HCT116 (cell line): ENCODE measurements around the gene GSC. TPM values are rescaled to one million over a fixed set of nuclear protein-coding genes. Genes with fewer than 3 reads are reported as not detected.
"Not testable (repeated sequence)": the region's sequence is repeated elsewhere in the genome, so short reads cannot be mapped to it uniquely, and the experiment has no call there.

ENCODE experiments used
- ATAC-seq: fragments of 200-7000 bp; cut with Tn5 transposase; 2 replicates; pipeline ENCODE4 v1.9.1; 2020; ENCODE audit warnings: mild to moderate bottlenecking, moderate library complexity
- BruUV-seq: library from RNA; stranded (reverse); fragments of 400-500 nt; replicated peaks from 2 replicates; lab custom pipeline; 2021; lab: Mats Ljungman, UMichigan
- CTCF ChIA-PET: fragments of 300-600 bp; sonication (Branson Sonifier 250); formaldehyde crosslinking; loops from one replicate; lab custom pipeline; 2021; ENCODE audit warnings: antibody characterized with exemption; lab: Charles Lee
- POLR2A ChIA-PET: fragments of 300-600, 350-600 bp; sonication (Branson Sonifier 250); formaldehyde crosslinking; loops from one replicate; lab custom pipeline; 2021; ENCODE audit warnings: antibody characterized with exemption; lab: Charles Lee
- RAD21 ChIA-PET, 2 experiments: fragments of 300-600 bp; sonication (Branson Sonifier 250); formaldehyde crosslinking; loops; one replicate each; lab custom pipeline; 2023; ENCODE audit warnings: low total read pairs in 2 of 2; ENCODE audit not compliant: uncharacterized antibody in 2 of 2, unreplicated experiment in 2 of 2, low non-redundant PET in 1 of 2; lab: Charles Lee
- DNase-seq: peaks from one replicate; pipeline ENCODE4 v3.0.0-alpha.2; 2010; ENCODE audit warnings: low read depth, low spot score
- H2AFZ ChIP-seq: fragments of 200-600 bp; shearing (Covaris generic), sonication (generic); 2 replicates; pipeline ENCODE4 v1.6.1; 2017; ENCODE audit warnings: low read depth, mixed run types, mixed read lengths, antibody characterized with exemption, low read length; ENCODE audit not compliant: poor library complexity, severe bottlenecking
- H3K27ac ChIP-seq: 2 replicates; pipeline ENCODE4 v1.5.1; 2012; ENCODE audit warnings: low read depth, low read length
- H3K27me3 ChIP-seq: fragments of 200-600 bp; sonication (generic); 2 replicates; pipeline ENCODE4 v1.6.1; 2016; ENCODE audit warnings: mixed run types, low read length, mixed read lengths; ENCODE audit not compliant: insufficient read depth
- H3K36me3 ChIP-seq, 2 experiments: fragments of 200-500 bp in 1 of 2; fragments of 200-600 bp in 1 of 2; sonication (Bioruptor generic) in 1 of 2; sonication (generic) in 1 of 2; 2 replicates each; pipeline versions ENCODE4 v1.5.1 to v1.6.1; 2014 to 2016; ENCODE audit warnings: low read length in 2 of 2, inconsistent platforms in 1 of 2, mixed read lengths in 1 of 2, mixed run types in 1 of 2; ENCODE audit not compliant: insufficient read depth in 2 of 2, control insufficient read depth in 1 of 2
- H3K4me1 ChIP-seq, 2 experiments: fragments of 200-600 bp in 1 of 2; sonication (generic) in 1 of 2; 2 replicates each; pipeline versions ENCODE4 v1.5.1 to v1.6.1; 2012 to 2017; ENCODE audit warnings: low read length in 2 of 2, inconsistent platforms in 1 of 2, mild to moderate bottlenecking in 1 of 2, mixed read lengths in 1 of 2, mixed run types in 1 of 2, moderate library complexity in 1 of 2; ENCODE audit not compliant: insufficient read depth in 2 of 2, control insufficient read depth in 1 of 2
- H3K4me2 ChIP-seq: fragments of 200-600 bp; sonication (generic); 2 replicates; pipeline ENCODE4 v1.6.1; 2017; ENCODE audit warnings: mixed run types, low read length, mixed read lengths
- H3K4me3 ChIP-seq, 2 experiments: fragments of 200-600 bp in 1 of 2; sonication (generic) in 1 of 2; replicated peaks in 1 of 2; 2 replicates each; pipeline ENCODE4 v1.5.1; 2011 to 2016; ENCODE audit warnings: low read length in 2 of 2, control low read depth in 1 of 2, low read depth in 1 of 2, mild to moderate bottlenecking in 1 of 2, mixed read lengths in 1 of 2, mixed run types in 1 of 2
- H3K79me2 ChIP-seq: fragments of 200-600 bp; sonication (generic); 2 replicates; pipeline ENCODE4 v1.6.1; 2017; ENCODE audit warnings: mild to moderate bottlenecking, mixed run types, low read length, moderate library complexity, mixed read lengths; ENCODE audit not compliant: insufficient read depth
- H3K9ac ChIP-seq: fragments of 200-600 bp; sonication (generic); 2 replicates; pipeline ENCODE4 v1.6.1; 2016; ENCODE audit warnings: low read length, mixed read lengths
- H3K9me2 ChIP-seq: fragments of 200-600 bp; sonication (generic), shearing (Covaris generic); 2 replicates; pipeline ENCODE4 v1.6.1; 2017; ENCODE audit warnings: mixed run types, mild to moderate bottlenecking, moderate library complexity; ENCODE audit not compliant: insufficient read depth
- H3K9me3 ChIP-seq, 2 experiments: fragments of 200-500 bp in 1 of 2; fragments of 200-600 bp in 1 of 2; sonication (Bioruptor generic) in 1 of 2; sonication (generic) in 1 of 2; 2 replicates each; pipeline ENCODE4 v1.6.1; 2014 to 2017; ENCODE audit warnings: low read length in 2 of 2, mixed read lengths in 2 of 2, inconsistent platforms in 1 of 2, low read depth in 1 of 2, mild to moderate bottlenecking in 1 of 2, mixed run types in 1 of 2, moderate library complexity in 1 of 2; ENCODE audit not compliant: control insufficient read depth in 1 of 2, insufficient read depth in 1 of 2
- H4K20me1 ChIP-seq: fragments of 200-600 bp; sonication (generic), shearing (Covaris generic); 2 replicates; pipeline ENCODE4 v1.6.1; 2017; ENCODE audit warnings: mixed run types, mild to moderate bottlenecking, moderate library complexity; ENCODE audit not compliant: insufficient read depth
- CEBPB ChIP-seq: IDR thresholded peaks from 2 replicates; pipeline ENCODE4 v1.6.1; 2012; ENCODE audit warnings: low read depth
- EZH2 ChIP-seq: fragments of 200-600 bp; sonication (generic); IDR thresholded peaks from 2 replicates; pipeline ENCODE4 v1.6.1; 2017; ENCODE audit warnings: antibody characterized with exemption, mixed run types
- EZH2phosphoT487 ChIP-seq: fragments of 200-600 bp; IDR thresholded peaks from 2 replicates; pipeline ENCODE4 v1.6.1; 2018; ENCODE audit warnings: antibody characterized with exemption, borderline replicate concordance
- JUND ChIP-seq: IDR thresholded peaks from 2 replicates; pipeline ENCODE4 v1.6.1; 2012
- POLR2A ChIP-seq: IDR thresholded peaks from 2 replicates; pipeline ENCODE4 v1.7.0; 2011; ENCODE audit warnings: borderline replicate concordance; ENCODE audit not compliant: insufficient read depth, insufficient read length; ENCODE audit errors: extremely low read depth
- POLR2AphosphoS5 ChIP-seq: IDR thresholded peaks from 2 replicates; pipeline ENCODE4 v1.6.1; 2011; ENCODE audit warnings: mild to moderate bottlenecking, low read depth, low read length, moderate library complexity
- RAD21 ChIP-seq: IDR thresholded peaks from 2 replicates; pipeline ENCODE4 v1.6.1; 2012; ENCODE audit warnings: low read depth, mild to moderate bottlenecking
- REST ChIP-seq: IDR thresholded peaks from 2 replicates; pipeline ENCODE4 v1.6.1; 2012; ENCODE audit warnings: low read depth
- SP1 ChIP-seq: IDR thresholded peaks from 2 replicates; pipeline ENCODE4 v1.6.1; 2012; ENCODE audit warnings: low read depth
- SRF ChIP-seq: IDR thresholded peaks from 2 replicates; pipeline ENCODE4 v1.6.1; 2012; ENCODE audit warnings: low read depth
- TCF7L2 ChIP-seq: IDR thresholded peaks from 2 replicates; pipeline ENCODE4 v1.7.0; 2011; ENCODE audit warnings: borderline replicate concordance, inconsistent platforms; ENCODE audit not compliant: insufficient read depth, insufficient read length; ENCODE audit errors: extremely low read depth
- ZBTB33 ChIP-seq: IDR thresholded peaks from 2 replicates; pipeline ENCODE4 v1.6.1; 2011; ENCODE audit warnings: mild to moderate bottlenecking, low read length, moderate library complexity; ENCODE audit not compliant: insufficient replicate concordance; ENCODE audit errors: extremely low read depth
- intact Hi-C: fragments of 100-400 bp; cut with micrococcal nuclease; formaldehyde crosslinking; loops from 2 replicates; pipeline ENCODE4 v1.10.0; 2022
- total RNA-seq: library from RNA; stranded (reverse); gene quantifications from one replicate; pipeline ENCODE4 v1.2.1, GENCODE V29; 2021; ENCODE audit not compliant: unreplicated experiment

Gene GSC
- total RNA-seq, 1 experiment from 2014 or later = not detected

DNA sequence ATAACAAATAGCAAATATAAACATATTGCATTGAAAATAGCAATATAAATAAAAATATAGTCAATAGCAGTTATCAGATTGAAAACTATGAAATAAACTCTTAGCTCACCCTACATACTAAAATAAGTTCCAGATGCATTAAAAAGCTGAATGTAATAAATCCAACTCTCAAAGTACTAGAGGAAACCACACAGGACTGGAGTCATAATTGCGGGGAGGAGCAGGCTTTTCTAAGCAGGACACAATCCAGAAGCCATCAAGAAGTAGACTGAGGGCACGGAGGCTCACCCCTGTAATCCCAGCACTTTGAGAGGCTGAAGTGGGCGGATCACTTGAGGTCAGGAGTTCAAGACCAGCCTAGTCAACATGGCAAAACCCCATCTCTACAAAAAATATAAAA, 22.2 kb downstream of the GSC start:
- ATAC-seq (no peak), DNase-seq (no peak)
- Histone ChIP-seq H3K9me3 (no peaks in the 10 kb centered on the region), H2AFZ (no peak overlapping the region), H3K27me3 (no peaks in the 10 kb centered on the region), H3K79me2 (no peaks in the 10 kb centered on the region), H3K4me1 (peaks cover 0 to 9% of the 10 kb centered on the region in 2 experiments; a peak in 3 of 4 replicates), H3K36me3 (no peaks in the 10 kb centered on the region), H3K27ac (no peak overlapping the region), H3K4me2 (no peak overlapping the region), H3K9ac (no peak overlapping the region), H4K20me1 (no peaks in the 10 kb centered on the region), H3K9me2 (no peaks in the 10 kb centered on the region), H3K4me3 (no peak overlapping the region)
- BruUV-seq = no TSS peak
- CTCF ChIA-PET = interaction anchor here (1.3 to 2.1 kb wide), 4 partner anchors 19 to 59 kb away, joined by 3 to 10 read pairs (median 8); no protein-coding TSS in a partner anchor
- POLR2A ChIA-PET = no interaction called here
- TF ChIP-seq REST = no peak
- TF ChIP-seq POLR2A = no peak
- TF ChIP-seq POLR2AphosphoS5 = no peak
- TF ChIP-seq SRF = no peak
- no peak for TF ChIP-seq EZH2phosphoT487
- no peak for TF ChIP-seq JUND
- TF ChIP-seq CEBPB = no peak
- TF ChIP-seq RAD21 = no peak
- TF ChIP-seq TCF7L2 = no peak
- no peak for TF ChIP-seq ZBTB33
- TF ChIP-seq EZH2 = no peak
- no peak for TF ChIP-seq SP1
- RAD21 ChIA-PET = no interaction called here
- intact Hi-C loops = loop anchor here (1.0 to 10.0 kb wide), 3 partner anchors 29 to 323 kb away; no protein-coding TSS in a partner anchor

- H3K79me2 ChIP-seq, H3K27me3 ChIP-seq, H2AFZ ChIP-seq, H4K20me1 ChIP-seq, RAD21 ChIA-PET, DNase-seq, H3K9me3 ChIP-seq, H3K36me3 ChIP-seq, H3K4me1 ChIP-seq, ATAC-seq, BruUV-seq, H3K9ac ChIP-seq, H3K9me2 ChIP-seq, H3K4me3 ChIP-seq, H3K27ac ChIP-seq, POLR2A ChIA-PET, H3K4me2 ChIP-seq: not testable (repeated sequence)
- CTCF ChIA-PET = interaction anchor here (2.0 kb wide), 1 partner anchor 55 kb away, joined by 8 read pairs; no protein-coding TSS in a partner anchor
- intact Hi-C loops = loop anchor here (10.0 kb wide), 1 partner anchor 322 kb away; no protein-coding TSS in a partner anchor
Measured at GRCh38 chr14:94747153-94747552, 22.8 kb downstream of the GSC start.
